ENCODE data around the gene GRIP1. TPM values are rescaled to one million over a fixed set of nuclear protein-coding genes. Genes with fewer than 3 reads are reported as not detected.

GRIP1 gene
- total RNA-seq, 1 experiment from 2014 or later, result 0.23 TPM

- POLR2A ChIA-PET, result no interaction called here
Measured at GRCh38 chr12:66699738-66700482, 21.0 kb upstream of the GRIP1 start.

GRCh38 chr12:66698558-66698957 is 19.7 kb upstream of the GRIP1 start:
- Mint-ChIP-seq H3K36me3 (ENCODE audit: insufficient read depth, unreplicated experiment) (no peaks in the 10 kb centered on the region), H3K27ac (ENCODE audit: unreplicated experiment) (no peak overlapping the region), H3K4me1 (ENCODE audit: low read depth, unreplicated experiment) (no peaks in the 10 kb centered on the region), H3K9me3 (ENCODE audit: unreplicated experiment) (no peaks in the 10 kb centered on the region), H3K27me3 (ENCODE audit: insufficient read depth, unreplicated experiment) (peaks cover 28% of the 10 kb centered on the region), H3K4me3 (ENCODE audit: unreplicated experiment) (no peak overlapping the region)
- Histone ChIP-seq H3K4me3 (ENCODE audit: low read depth, low read length) (no peak overlapping the region), H3K36me3 (ENCODE audit: control insufficient read depth, insufficient read depth, low read length) (no peaks in the 10 kb centered on the region), H3K9me3 (no peaks in the 10 kb centered on the region), H3K27me3 (replicated peaks; ENCODE audit: control insufficient read depth, insufficient read depth, low read length) (no peaks in the 10 kb centered on the region; the same call in 1 of the 2 replicates), H3K4me1 (no peaks in the 10 kb centered on the region)
- intact Hi-C loops (cut with micrococcal nuclease; ENCODE audit: unreplicated experiment), result loop anchor here (10.0 kb wide), 1 partner anchor 554 kb away; no protein-coding TSS in a partner anchor
- TF ChIP-seq CTCF (IDR thresholded peaks at IDR 0.05; ENCODE audit: insufficient read depth in 1 of 2, low read depth in 1 of 2, low read length in 1 of 2, severe bottlenecking in 1 of 2, unreplicated experiment in 1 of 2), result no peak
- DNase-seq, result no peak
- POLR2A ChIA-PET, result no interaction called here
- CTCF ChIA-PET, result no interaction called here
- no TSS peak for BruUV-seq (replicated peaks)

More at GRCh38 chr12:66699738-66700482, 21.0 kb upstream of the GRIP1 start:
- Histone ChIP-seq H3K27me3 (replicated peaks; ENCODE audit: control insufficient read depth, insufficient read depth, low read length) (no peaks in the 10 kb centered on the region; the same call in 1 of the 2 replicates), H3K4me3 (ENCODE audit: low read depth, low read length) (no peak overlapping the region), H3K4me1 (no peaks in the 10 kb centered on the region), H3K9me3 (no peaks in the 10 kb centered on the region), H3K36me3 (ENCODE audit: control insufficient read depth, insufficient read depth, low read length) (no peaks in the 10 kb centered on the region)
- no peaks in the 10 kb centered on the region for H3K4me1 Mint-ChIP-seq (ENCODE audit: low read depth, unreplicated experiment)
- no peak overlapping the region for H3K4me3 Mint-ChIP-seq (ENCODE audit: unreplicated experiment)
- no peak overlapping the region for H3K27ac Mint-ChIP-seq (ENCODE audit: unreplicated experiment)
- BruUV-seq (replicated peaks), result no TSS peak
- no peak for TF ChIP-seq CTCF (IDR thresholded peaks at IDR 0.05; ENCODE audit: insufficient read depth in 1 of 2, low read depth in 1 of 2, low read length in 1 of 2, severe bottlenecking in 1 of 2, unreplicated experiment in 1 of 2)
- H3K27me3 Mint-ChIP-seq (ENCODE audit: insufficient read depth, unreplicated experiment), result peaks cover 27% of the 10 kb centered on the region
- intact Hi-C loops (cut with micrococcal nuclease; ENCODE audit: unreplicated experiment), result loop anchor here (10.0 kb wide), 1 partner anchor 555 kb away; no protein-coding TSS in a partner anchor
- CTCF ChIA-PET, result interaction anchor here (1.0 kb wide), 1 partner anchor 9 kb away, joined by 5 read pairs; no protein-coding TSS in a partner anchor
- H3K36me3 Mint-ChIP-seq (ENCODE audit: insufficient read depth, unreplicated experiment), result no peaks in the 10 kb centered on the region
- H3K9me3 Mint-ChIP-seq (ENCODE audit: unreplicated experiment), result no peaks in the 10 kb centered on the region
- DNase-seq, result no peak

- peaks cover 20% of the 10 kb centered on the region for H3K27me3 Mint-ChIP-seq (ENCODE audit: insufficient read depth, unreplicated experiment)
- no peak for DNase-seq
- H3K36me3 ChIP-seq (ENCODE audit: control insufficient read depth, insufficient read depth, low read length), result no peaks in the 10 kb centered on the region
- BruUV-seq (replicated peaks), result no TSS peak
- TF ChIP-seq CTCF (IDR thresholded peaks at IDR 0.05; ENCODE audit: insufficient read depth in 1 of 2, low read depth in 1 of 2, low read length in 1 of 2, severe bottlenecking in 1 of 2, unreplicated experiment in 1 of 2), result no peak
- ChIA-PET POLR2A (no interaction called here), CTCF (no interaction called here)
- H3K27ac Mint-ChIP-seq (ENCODE audit: unreplicated experiment), result no peak overlapping the region
- H3K4me3 Mint-ChIP-seq (ENCODE audit: unreplicated experiment), result no peak overlapping the region
- H3K36me3 Mint-ChIP-seq (ENCODE audit: insufficient read depth, unreplicated experiment), result no peaks in the 10 kb centered on the region
- no peaks in the 10 kb centered on the region for H3K4me1 Mint-ChIP-seq (ENCODE audit: low read depth, unreplicated experiment)
- H3K9me3 Mint-ChIP-seq (ENCODE audit: unreplicated experiment), result no peaks in the 10 kb centered on the region
- no peak overlapping the region for H3K4me3 ChIP-seq (ENCODE audit: low read depth, low read length)
- H3K4me1 ChIP-seq, result no peaks in the 10 kb centered on the region
- intact Hi-C loops (cut with micrococcal nuclease; ENCODE audit: unreplicated experiment), result loop anchor here (10.0 kb wide), 1 partner anchor 553 kb away; no protein-coding TSS in a partner anchor
- no peaks in the 10 kb centered on the region; the same call in 1 of the 2 replicates for H3K27me3 ChIP-seq (replicated peaks; ENCODE audit: control insufficient read depth, insufficient read depth, low read length)
- H3K9me3 ChIP-seq, result no peaks in the 10 kb centered on the region
Measured at GRCh38 chr12:66697404-66697803, 18.5 kb upstream of the GRIP1 start.
